Measurements from ENCODE around the gene PTPRN. TPM values are rescaled to one million over a fixed set of nuclear protein-coding genes. Genes with fewer than 3 reads are reported as not detected.

The PTPRN gene
- total RNA-seq, 1 experiment from 2014 or later, result not detected

DNA sequence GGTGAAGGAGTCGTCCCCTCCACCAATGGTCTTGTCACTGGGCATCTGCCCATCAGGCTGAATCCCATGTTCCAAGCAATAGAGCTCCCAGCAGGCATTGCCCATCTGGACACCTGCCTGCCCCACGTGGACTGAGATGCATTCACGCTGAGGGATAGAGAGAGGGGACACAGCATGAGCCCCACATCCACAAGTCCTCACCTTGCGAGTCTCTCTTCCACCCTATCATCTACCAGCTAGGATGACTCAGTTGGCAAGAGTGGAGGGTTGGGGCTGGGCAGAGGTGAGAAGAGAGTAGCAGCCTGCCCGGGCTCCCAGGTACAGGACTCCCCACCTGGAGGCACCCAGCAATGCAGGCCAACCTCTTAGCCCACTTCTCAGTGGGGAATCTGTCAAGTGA is 57.1 kb downstream of the PTPRN start:
- intact Hi-C loops (cut with micrococcal nuclease), result loop anchor here (2.0 kb wide), 1 partner anchor 43 kb away; no protein-coding TSS in a partner anchor
- H3K27me3 ChIP-seq (ENCODE audit: insufficient read depth, low read length), result peaks cover 5% of the 10 kb centered on the region; the same call in 1 of the 2 replicates
- H2AFZ ChIP-seq (ENCODE audit: low read depth, low read length, poor library complexity, severe bottlenecking), result no peak overlapping the region
- H3K27ac ChIP-seq (ENCODE audit: low read depth, low read length), result no peak overlapping the region
- ChIA-PET RAD21 (ENCODE audit: low non-redundant PET in 1 of 2, low total read pairs in 2 of 2, uncharacterized antibody in 2 of 2, unreplicated experiment in 2 of 2) (no interaction called here), CTCF (interaction anchor here (0.7 to 2.3 kb wide), 3 partner anchors 26 to 43 kb away, joined by 5 to 8 read pairs (median 6); no protein-coding TSS in a partner anchor), POLR2A (interaction anchor here (1.1 to 2.0 kb wide), 3 partner anchors 9 to 27 kb away, joined by 3 to 5 read pairs (median 4); partner anchors contain the start of gene DNAJB2)
- ATAC-seq (no peak), DNase-seq (ENCODE audit: low read depth, low spot score) (no peak)
- no peaks in the 10 kb centered on the region for H4K20me1 ChIP-seq (ENCODE audit: insufficient read depth)
- H3K9me3 ChIP-seq (ENCODE audit: control insufficient read depth in 1 of 2, insufficient read depth in 1 of 2, low read depth in 1 of 2, low read length in 2 of 2), result no peaks in the 10 kb centered on the region
- H3K79me2 ChIP-seq (ENCODE audit: insufficient read depth, low read length), result peaks cover 20% of the 10 kb centered on the region; the same call in 1 of the 2 replicates
- no TSS peak for BruUV-seq (replicated peaks)
- H3K4me3 ChIP-seq (replicated peaks in 1 of 2; ENCODE audit: low read depth in 1 of 2, low read length in 2 of 2), result peak overlapping the region; percentile 69 to 84
- no peak for TF ChIP-seq ELF1 (IDR thresholded peaks at IDR 0.05; ENCODE audit: borderline replicate concordance, low read depth)
- TF ChIP-seq TCF7L2 (IDR thresholded peaks at IDR 0.05; ENCODE audit: borderline replicate concordance, extremely low read depth, insufficient read depth, insufficient read length), result no peak
- H3K36me3 ChIP-seq (ENCODE audit: control insufficient read depth in 1 of 2, insufficient read depth in 2 of 2, low read length in 2 of 2), result peaks cover 3% of the 10 kb centered on the region in 2 experiments; a peak in 2 of 4 replicates
- H3K9ac ChIP-seq (ENCODE audit: low read length), result peak overlapping the region; percentile 77
- peaks cover 31 to 63% of the 10 kb centered on the region in 2 experiments for H3K4me1 ChIP-seq (ENCODE audit: control insufficient read depth in 1 of 2, insufficient read depth in 2 of 2, low read length in 2 of 2)
- no peaks in the 10 kb centered on the region for H3K9me2 ChIP-seq (ENCODE audit: insufficient read depth)
- peak overlapping the region; percentile 97 for H3K4me2 ChIP-seq (ENCODE audit: low read length)

GRCh38 chr2:219251656-219252055 is 57.5 kb downstream of the PTPRN start:
- POLR2A ChIA-PET, result interaction anchor here (1.4 to 2.0 kb wide), 2 partner anchors 23 to 27 kb away, joined by 4 to 5 read pairs; partner anchors contain the start of gene DNAJB2
- Histone ChIP-seq H3K79me2 (ENCODE audit: insufficient read depth, low read length) (peaks cover 24% of the 10 kb centered on the region; the same call in 1 of the 2 replicates), H2AFZ (ENCODE audit: low read depth, low read length, poor library complexity, severe bottlenecking) (no peak overlapping the region), H3K4me2 (ENCODE audit: low read length) (peak overlapping the region; percentile 97), H3K27ac (ENCODE audit: low read depth, low read length) (no peak overlapping the region), H4K20me1 (ENCODE audit: insufficient read depth) (no peaks in the 10 kb centered on the region), H3K27me3 (ENCODE audit: insufficient read depth, low read length) (peaks cover 5% of the 10 kb centered on the region; the same call in 1 of the 2 replicates), H3K9me3 (ENCODE audit: control insufficient read depth in 1 of 2, insufficient read depth in 1 of 2, low read depth in 1 of 2, low read length in 2 of 2) (no peaks in the 10 kb centered on the region), H3K4me1 (ENCODE audit: control insufficient read depth in 1 of 2, insufficient read depth in 2 of 2, low read length in 2 of 2) (peaks cover 31 to 63% of the 10 kb centered on the region in 2 experiments), H3K9ac (ENCODE audit: low read length) (no peak overlapping the region), H3K36me3 (ENCODE audit: control insufficient read depth in 1 of 2, insufficient read depth in 2 of 2, low read length in 2 of 2) (peaks cover 3 to 5% of the 10 kb centered on the region in 2 experiments; a peak in 2 of 4 replicates), H3K4me3 (replicated peaks in 1 of 2; ENCODE audit: low read depth in 1 of 2, low read length in 2 of 2) (no peak overlapping the region), H3K9me2 (ENCODE audit: insufficient read depth) (no peaks in the 10 kb centered on the region)
- intact Hi-C loops (cut with micrococcal nuclease), result loop anchor here (2.0 kb wide), 1 partner anchor 43 kb away; no protein-coding TSS in a partner anchor
- TF ChIP-seq FOSL1 (IDR thresholded peaks at IDR 0.05; ENCODE audit: low read depth) (no peak), EGR1 (IDR thresholded peaks at IDR 0.05; ENCODE audit: low read depth) (no peak)
- DNase-seq (ENCODE audit: low read depth, low spot score) (no peak), ATAC-seq (no peak)
- RAD21 ChIA-PET (ENCODE audit: low non-redundant PET in 1 of 2, low total read pairs in 2 of 2, uncharacterized antibody in 2 of 2, unreplicated experiment in 2 of 2), result no interaction called here
- BruUV-seq (replicated peaks), result no TSS peak
- CTCF ChIA-PET, result interaction anchor here (2.1 to 2.3 kb wide), 2 partner anchors 27 to 43 kb away, joined by 6 to 8 read pairs; no protein-coding TSS in a partner anchor

Data from HCT116 (cell line).